ENCODE data around the gene DNAAF8. TPM values are rescaled to one million over a fixed set of nuclear protein-coding genes. Genes with fewer than 3 reads are reported as not detected.

DNAAF8 gene
- polyA plus RNA-seq, 1 of the 3 experiments (the other 2 are of a cell fraction) = 3.1 TPM

DNA sequence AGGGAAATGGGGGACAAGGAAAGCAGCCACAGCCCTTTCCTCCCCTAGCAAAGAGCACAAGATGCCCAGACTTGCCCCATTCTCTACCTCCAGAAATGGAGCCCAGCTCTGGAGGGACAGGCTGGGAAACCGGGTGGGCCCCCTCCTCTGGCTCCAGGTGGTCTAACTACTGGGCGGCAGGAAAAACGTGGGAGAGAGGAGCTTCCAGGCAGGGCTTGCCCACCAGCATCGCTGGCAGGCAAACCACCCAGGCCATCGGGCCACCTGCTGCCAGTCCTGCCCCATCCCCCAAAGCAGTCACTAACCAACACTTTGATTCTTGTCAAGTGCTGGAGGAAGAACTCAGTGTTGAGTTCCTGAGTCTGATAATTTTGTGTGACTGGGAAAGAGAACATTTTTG is 15.9 kb upstream of the DNAAF8 start:
- TF ChIP-seq NFIC (IDR thresholded peaks at IDR 0.05; ENCODE audit: borderline replicate concordance) (no peak), FOSL2 (IDR thresholded peaks at IDR 0.05; ENCODE audit: borderline replicate concordance, low read depth) (no peak), CHD2 (IDR thresholded peaks at IDR 0.05; ENCODE audit: low read length, partially characterized antibody) (no peak), RFX5 (IDR thresholded peaks at IDR 0.05; ENCODE audit: low read length) (no peak), ELF1 (IDR thresholded peaks at IDR 0.05) (no peak)
- CTCF ChIA-PET = no interaction called here
- Histone ChIP-seq H3K4me3 (ENCODE audit: low read depth in 2 of 2, low read length in 1 of 2) (no peak overlapping the region), H3K4me1 (ENCODE audit: control insufficient read depth in 1 of 2, insufficient read depth in 2 of 2, low read depth in 1 of 2, low read length in 1 of 2) (no peaks in the 10 kb centered on the region), H2AFZ (ENCODE audit: low read depth) (no peak overlapping the region), H3K9me3 (no peaks in the 10 kb centered on the region), H3K4me2 (no peak overlapping the region), H4K20me1 (ENCODE audit: insufficient read depth) (no peaks in the 10 kb centered on the region), H3K27ac (ENCODE audit: low read depth in 2 of 2, low read length in 1 of 2) (no peak overlapping the region), H3K36me3 (replicated peaks in 1 of 2; ENCODE audit: control insufficient read depth in 1 of 2, insufficient read depth in 2 of 2, low read length in 1 of 2) (peaks cover 12 to 13% of the 10 kb centered on the region in 2 experiments), H3F3A (replicated peaks; ENCODE audit: insufficient read depth) (peaks cover 4% of the 10 kb centered on the region), H3K9ac (no peak overlapping the region), H3K9me2 (no peaks in the 10 kb centered on the region), H3K27me3 (ENCODE audit: insufficient read depth) (no peaks in the 10 kb centered on the region), H3K79me2 (ENCODE audit: insufficient read depth) (0 out of 2 replicates have a peak, but pooled peaks cover 7% of the 10 kb centered on the region)
- DNase-seq = no peak
- POLR2A ChIA-PET = no interaction called here
- WGBS (ENCODE audit: low lambda C conversion rate) = no CpG with 5 or more reads among the region's 5 CpGs

DNA sequence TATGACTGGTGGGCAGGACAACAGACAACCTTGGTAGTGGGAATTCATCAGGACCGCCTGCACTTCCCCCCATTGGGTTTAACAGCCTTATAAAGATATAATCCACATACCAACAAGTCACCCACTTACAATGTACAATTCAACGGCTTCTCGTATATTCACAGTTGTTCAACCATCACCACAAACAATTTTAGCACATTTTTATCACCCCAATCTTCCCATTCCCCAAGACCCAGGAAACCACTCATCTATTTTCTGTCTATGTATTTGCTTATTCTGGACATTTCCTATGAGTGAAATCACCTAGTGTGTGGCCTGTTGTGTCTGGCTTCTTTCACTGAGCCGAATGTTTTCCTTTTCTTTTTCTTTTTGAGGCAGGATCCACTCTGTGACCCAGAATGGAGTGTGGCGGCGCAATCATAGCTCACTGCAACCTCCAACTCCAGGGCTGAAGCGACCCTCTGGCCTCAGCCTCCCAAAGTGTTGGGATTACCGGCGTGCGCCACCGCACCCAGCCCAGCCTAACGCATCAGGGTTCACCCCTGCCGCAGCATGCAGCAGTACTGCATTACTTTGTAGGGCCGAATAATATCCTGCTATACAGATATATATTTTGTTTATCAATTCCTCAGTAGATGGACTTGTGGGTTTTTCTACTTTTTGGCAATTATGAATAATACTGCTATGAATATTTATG is 11.1 kb upstream of the DNAAF8 start:
- H3K4me1 ChIP-seq (ENCODE audit: control insufficient read depth in 1 of 2, insufficient read depth in 2 of 2, low read depth in 1 of 2, low read length in 1 of 2) = no peaks in the 10 kb centered on the region
- no peak overlapping the region for H3K4me3 ChIP-seq (ENCODE audit: low read depth in 2 of 2, low read length in 1 of 2)
- no peak for DNase-seq
- WGBS (ENCODE audit: low lambda C conversion rate) = 96% methylated on average over 14 of the region's 14 CpGs
- H3K27me3 ChIP-seq (ENCODE audit: insufficient read depth) = no peaks in the 10 kb centered on the region
- no peaks in the 10 kb centered on the region for H3K9me2 ChIP-seq
- TF ChIP-seq POLR2AphosphoS5 (IDR thresholded peaks at IDR 0.05; ENCODE audit: low read depth, low read length) (no peak), GABPA (IDR thresholded peaks at IDR 0.05; ENCODE audit: low read depth) (no peak), TEAD4 (IDR thresholded peaks at IDR 0.05; ENCODE audit: borderline replicate concordance, insufficient read depth) (no peak), RFX5 (IDR thresholded peaks at IDR 0.05; ENCODE audit: low read length) (no peak), RCOR1 (IDR thresholded peaks at IDR 0.05; ENCODE audit: low read length) (no peak), MXI1 (IDR thresholded peaks at IDR 0.05; ENCODE audit: low read depth, low read length) (no peak), FOXJ3 (CRISPR knock-in tag; IDR thresholded peaks at IDR 0.05) (no peak)
- TF ChIP-seq, protein P1, sequence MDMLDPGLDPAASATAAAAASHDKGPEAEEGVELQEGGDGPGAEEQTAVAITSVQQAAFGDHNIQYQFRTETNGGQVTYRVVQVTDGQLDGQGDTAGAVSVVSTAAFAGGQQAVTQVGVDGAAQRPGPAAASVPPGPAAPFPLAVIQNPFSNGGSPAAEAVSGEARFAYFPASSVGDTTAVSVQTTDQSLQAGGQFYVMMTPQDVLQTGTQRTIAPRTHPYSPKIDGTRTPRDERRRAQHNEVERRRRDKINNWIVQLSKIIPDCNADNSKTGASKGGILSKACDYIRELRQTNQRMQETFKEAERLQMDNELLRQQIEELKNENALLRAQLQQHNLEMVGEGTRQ (IDR thresholded peaks at IDR 0.05; ENCODE audit: borderline replicate concordance, low read depth, low read length) = no peak
- TF ChIP-seq, protein P2, sequence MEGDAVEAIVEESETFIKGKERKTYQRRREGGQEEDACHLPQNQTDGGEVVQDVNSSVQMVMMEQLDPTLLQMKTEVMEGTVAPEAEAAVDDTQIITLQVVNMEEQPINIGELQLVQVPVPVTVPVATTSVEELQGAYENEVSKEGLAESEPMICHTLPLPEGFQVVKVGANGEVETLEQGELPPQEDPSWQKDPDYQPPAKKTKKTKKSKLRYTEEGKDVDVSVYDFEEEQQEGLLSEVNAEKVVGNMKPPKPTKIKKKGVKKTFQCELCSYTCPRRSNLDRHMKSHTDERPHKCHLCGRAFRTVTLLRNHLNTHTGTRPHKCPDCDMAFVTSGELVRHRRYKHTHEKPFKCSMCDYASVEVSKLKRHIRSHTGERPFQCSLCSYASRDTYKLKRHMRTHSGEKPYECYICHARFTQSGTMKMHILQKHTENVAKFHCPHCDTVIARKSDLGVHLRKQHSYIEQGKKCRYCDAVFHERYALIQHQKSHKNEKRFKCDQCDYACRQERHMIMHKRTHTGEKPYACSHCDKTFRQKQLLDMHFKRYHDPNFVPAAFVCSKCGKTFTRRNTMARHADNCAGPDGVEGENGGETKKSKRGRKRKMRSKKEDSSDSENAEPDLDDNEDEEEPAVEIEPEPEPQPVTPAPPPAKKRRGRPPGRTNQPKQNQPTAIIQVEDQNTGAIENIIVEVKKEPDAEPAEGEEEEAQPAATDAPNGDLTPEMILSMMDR (IDR thresholded peaks at IDR 0.05) = no peak
- H3K79me2 ChIP-seq (ENCODE audit: insufficient read depth) = peaks cover 12% of the 10 kb centered on the region; the same call in 1 of the 2 replicates
- no peak overlapping the region for H3K9ac ChIP-seq
- no peaks in the 10 kb centered on the region for H3F3A ChIP-seq (replicated peaks; ENCODE audit: insufficient read depth)
- no peak overlapping the region for H2AFZ ChIP-seq (ENCODE audit: low read depth)
- H3K4me2 ChIP-seq = no peak overlapping the region
- ChIA-PET CTCF (no interaction called here), POLR2A (no interaction called here)
- H3K9me3 ChIP-seq = no peaks in the 10 kb centered on the region
- no peak overlapping the region for H3K27ac ChIP-seq (ENCODE audit: low read depth in 2 of 2, low read length in 1 of 2)
- no peaks in the 10 kb centered on the region for H4K20me1 ChIP-seq (ENCODE audit: insufficient read depth)
- peaks cover 18 to 41% of the 10 kb centered on the region in 2 experiments for H3K36me3 ChIP-seq (replicated peaks in 1 of 2; ENCODE audit: control insufficient read depth in 1 of 2, insufficient read depth in 2 of 2, low read length in 1 of 2)

Data from SK-N-SH (cell line).